BE2C (cell line): Measurements from ENCODE around the gene ADAMTSL1.
"Not testable (repeated sequence)": the region's sequence is repeated elsewhere in the genome, so short reads cannot be mapped to it uniquely, and the experiment has no call there.

Experiments
- DNase-seq: peaks from one replicate; pipeline ENCODE4 v3.0.0-alpha.2; 2020
- H3K27me3 ChIP-seq: fragments of 250-450 bp; sonication (Bioruptor Pico); 2 replicates; pipeline ENCODE4 v1.5.1; 2020; ENCODE audit warnings: mild to moderate bottlenecking
- H3K36me3 ChIP-seq: fragments of 250-450 bp; sonication (Bioruptor Pico); 2 replicates; pipeline ENCODE4 v1.5.1; 2020; ENCODE audit warnings: mild to moderate bottlenecking
- H3K4me1 ChIP-seq: fragments of 250-450 bp; sonication (Bioruptor Pico); 2 replicates; pipeline ENCODE4 v1.5.1; 2020
- H3K4me3 ChIP-seq: 2 replicates; pipeline ENCODE4 v1.5.1; 2011; ENCODE audit warnings: low read depth, low read length
- H3K9me3 ChIP-seq: fragments of 250-450 bp; sonication (Bioruptor Pico); 2 replicates; pipeline ENCODE4 v1.5.1; 2020
- CTCF ChIP-seq: IDR thresholded peaks from 2 replicates; pipeline ENCODE4 v1.5.1; 2012; ENCODE audit warnings: mild to moderate bottlenecking, low read depth, low read length

ADAMTSL1 gene

GRCh38 chr9:18874069-18874468, 400.1 kb downstream of the ADAMTSL1 start:
- no peaks in the 10 kb centered on the region; the same call in 1 of the 2 replicates for H3K27me3 ChIP-seq
- DNase-seq = no peak
- H3K4me3 ChIP-seq = no peak overlapping the region
- no peak for TF ChIP-seq CTCF
- no peaks in the 10 kb centered on the region; the same call in 1 of the 2 replicates for H3K9me3 ChIP-seq
- no peaks in the 10 kb centered on the region for H3K4me1 ChIP-seq
- H3K36me3 ChIP-seq = no peaks in the 10 kb centered on the region

- not testable (repeated sequence) for DNase-seq, H3K27me3 ChIP-seq, H3K36me3 ChIP-seq, H3K9me3 ChIP-seq, H3K4me1 ChIP-seq, H3K4me3 ChIP-seq
Measured at GRCh38 chr9:18874990-18875389, 401.0 kb downstream of the ADAMTSL1 start.

- Histone ChIP-seq H3K4me3 (no peak overlapping the region), H3K27me3 (no peaks in the 10 kb centered on the region; the same call in 1 of the 2 replicates), H3K36me3 (no peaks in the 10 kb centered on the region), H3K4me1 (no peaks in the 10 kb centered on the region), H3K9me3 (no peaks in the 10 kb centered on the region)
- no peak for TF ChIP-seq CTCF
- DNase-seq = no peak
Measured at GRCh38 chr9:18877984-18878383, 404.0 kb downstream of the ADAMTSL1 start.

- Histone ChIP-seq H3K4me1 (no peaks in the 10 kb centered on the region), H3K9me3 (no peaks in the 10 kb centered on the region), H3K36me3 (no peaks in the 10 kb centered on the region), H3K4me3 (no peak overlapping the region), H3K27me3 (no peaks in the 10 kb centered on the region)
- no peak for DNase-seq
- no peak for TF ChIP-seq CTCF
Measured at GRCh38 chr9:18881758-18882157, 407.8 kb downstream of the ADAMTSL1 start.

- H3K27me3 ChIP-seq = no peaks in the 10 kb centered on the region
- no peaks in the 10 kb centered on the region for H3K9me3 ChIP-seq
- no peak for TF ChIP-seq CTCF
- H3K4me1 ChIP-seq = peaks cover 9% of the 10 kb centered on the region; the same call in 1 of the 2 replicates
- no peaks in the 10 kb centered on the region for H3K36me3 ChIP-seq
- no peak for DNase-seq
- no peak overlapping the region for H3K4me3 ChIP-seq
Measured at GRCh38 chr9:18887546-18887945, 413.6 kb downstream of the ADAMTSL1 start.

- H3K36me3 ChIP-seq = no peaks in the 10 kb centered on the region
- no peaks in the 10 kb centered on the region for H3K27me3 ChIP-seq
- no peaks in the 10 kb centered on the region for H3K9me3 ChIP-seq
- no peak for DNase-seq
- H3K4me1 ChIP-seq = peaks cover 14% of the 10 kb centered on the region
- no peak for TF ChIP-seq CTCF
- no peak overlapping the region for H3K4me3 ChIP-seq
Measured at GRCh38 chr9:18888290-18888689, 414.3 kb downstream of the ADAMTSL1 start.

GRCh38 chr9:18889550-18889949, 415.6 kb downstream of the ADAMTSL1 start:
- no peak for TF ChIP-seq CTCF
- no peak for DNase-seq
- Histone ChIP-seq H3K27me3 (no peaks in the 10 kb centered on the region), H3K4me3 (no peak overlapping the region), H3K9me3 (no peaks in the 10 kb centered on the region), H3K4me1 (peaks cover 15% of the 10 kb centered on the region), H3K36me3 (no peaks in the 10 kb centered on the region)
